Activated T-cell treated with anti-CD3 and anti-CD28 coated beads for 24 hours (primary cell): ENCODE results near the gene RAX2.

Source experiments
- DNase-seq: peaks from one replicate; pipeline ENCODE4 v3.0.0-alpha.2; 2020; ENCODE audit warnings: low read depth

RAX2 gene

DNA sequence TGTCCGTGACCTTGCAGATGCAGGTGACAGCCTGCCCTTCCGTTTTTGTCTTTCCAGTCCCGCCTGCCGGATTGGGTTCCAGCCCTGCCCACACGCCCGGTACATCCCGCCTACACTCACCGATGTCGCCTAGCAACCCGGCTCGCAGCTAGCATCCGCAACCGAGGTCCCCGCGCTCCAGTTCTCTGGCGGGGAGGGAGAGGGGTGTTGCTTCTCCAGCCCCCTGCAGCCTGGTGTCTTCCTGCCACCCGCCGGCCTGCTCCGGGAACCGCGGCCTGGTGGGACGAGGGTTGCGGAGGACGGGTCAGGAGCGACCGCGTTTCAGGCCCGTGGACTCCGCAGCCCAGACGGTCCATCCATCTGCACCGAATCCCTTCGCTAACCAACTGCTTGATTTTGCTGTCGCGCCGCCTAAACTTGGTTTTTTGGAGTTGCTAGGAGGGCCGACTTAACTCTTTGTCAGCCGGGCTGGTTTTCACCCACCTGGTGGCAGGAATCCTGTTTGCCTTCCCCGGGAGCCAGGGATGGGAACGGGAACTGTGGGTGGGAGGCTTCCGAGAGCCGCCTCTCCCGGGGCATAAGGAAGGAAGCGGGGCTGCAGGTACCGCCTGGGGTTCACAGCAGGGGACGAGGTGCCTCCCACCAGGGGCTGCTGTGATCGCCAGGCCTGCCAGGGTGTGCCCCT lies 29.5 kb upstream of the RAX2 start:
- DNase-seq: no peak

- no peak for DNase-seq
Observed at GRCh38 chr19:3800996-3801395, 29.0 kb upstream of the RAX2 start.

DNA sequence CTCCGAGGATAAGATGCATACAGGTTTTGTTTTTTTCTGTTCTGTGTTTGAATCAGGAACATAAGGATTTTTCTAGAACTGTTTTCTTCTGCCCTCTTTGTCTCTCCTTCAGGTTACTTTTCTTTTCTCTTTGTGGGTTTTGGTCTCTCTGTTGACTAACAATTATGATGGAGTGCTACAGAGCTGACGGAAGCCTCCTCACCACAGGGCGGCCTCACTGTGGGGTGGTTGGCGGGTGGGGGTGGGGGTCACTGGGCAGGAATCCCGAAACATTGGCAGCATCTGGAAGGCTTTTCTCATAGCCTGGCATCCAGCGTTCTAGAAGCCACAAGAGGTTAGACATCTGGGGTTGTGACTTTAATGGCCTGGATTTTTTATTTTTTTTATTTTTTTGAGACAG lies 26.1 kb upstream of the RAX2 start:
- DNase-seq: no peak

DNA sequence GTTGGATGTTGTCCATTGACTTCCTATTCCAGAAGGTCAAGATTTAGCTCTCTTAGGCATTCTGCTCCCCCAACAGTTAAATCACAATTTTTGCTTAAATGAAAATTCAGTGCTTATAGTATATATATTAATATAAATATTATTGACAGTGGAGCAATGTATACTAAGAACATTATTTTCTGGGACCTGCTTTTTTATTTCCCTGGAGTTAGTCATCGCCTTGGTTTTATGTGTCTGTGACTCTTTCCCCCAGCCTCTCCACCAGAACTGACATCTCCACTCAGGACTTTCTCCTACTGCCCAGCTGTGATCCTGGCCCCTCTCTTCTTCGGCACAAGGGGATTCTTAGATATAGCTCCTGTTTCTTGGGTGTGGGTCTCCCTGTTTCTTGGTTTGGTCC lies 24.3 kb upstream of the RAX2 start:
- DNase-seq: no peak

GRCh38 chr19:3793799-3794198 lies 21.8 kb upstream of the RAX2 start:
- DNase-seq: no peak

DNA sequence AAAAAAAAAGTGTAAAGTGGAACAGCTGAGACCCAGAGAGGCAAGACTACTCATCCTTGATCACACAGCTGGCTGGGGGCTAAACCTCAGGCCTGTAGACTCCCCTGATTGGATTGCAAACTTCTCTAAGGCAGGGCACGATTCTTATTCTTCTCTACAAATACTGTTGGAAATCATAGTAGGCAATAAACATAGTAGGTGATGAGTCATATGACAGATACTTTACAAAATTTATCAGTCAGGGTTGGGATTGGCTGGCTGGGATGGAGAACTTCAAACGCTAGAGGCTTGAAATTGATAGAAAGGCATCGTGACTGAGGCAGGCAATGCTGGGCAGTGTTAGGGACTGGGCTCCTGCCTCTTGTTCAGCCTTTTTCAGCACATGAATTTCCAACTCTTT lies 20.1 kb upstream of the RAX2 start:
- DNase-seq: no peak

DNA sequence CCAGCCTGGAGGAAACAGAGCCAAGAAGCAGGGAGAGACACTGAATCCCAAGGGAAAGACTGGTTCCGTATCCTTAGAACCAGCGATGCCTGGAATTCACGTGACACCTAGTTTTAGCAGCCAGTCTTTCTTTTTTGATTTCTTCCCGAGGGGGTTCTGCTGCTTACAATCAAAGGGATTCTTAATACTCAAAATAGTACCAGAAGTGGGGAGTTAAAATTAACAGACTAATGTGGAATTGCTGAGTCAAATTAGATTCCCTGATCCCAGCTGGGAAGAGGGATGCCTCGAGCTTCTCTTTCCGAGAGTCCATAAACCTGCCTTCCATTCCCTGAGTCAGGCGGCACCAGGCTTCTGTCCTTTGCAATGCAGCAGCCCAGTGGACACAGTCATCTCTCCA lies 18.9 kb upstream of the RAX2 start:
- DNase-seq: no peak

- DNase-seq: no peak
Observed at GRCh38 chr19:3790209-3790734, 18.2 kb upstream of the RAX2 start.

DNA sequence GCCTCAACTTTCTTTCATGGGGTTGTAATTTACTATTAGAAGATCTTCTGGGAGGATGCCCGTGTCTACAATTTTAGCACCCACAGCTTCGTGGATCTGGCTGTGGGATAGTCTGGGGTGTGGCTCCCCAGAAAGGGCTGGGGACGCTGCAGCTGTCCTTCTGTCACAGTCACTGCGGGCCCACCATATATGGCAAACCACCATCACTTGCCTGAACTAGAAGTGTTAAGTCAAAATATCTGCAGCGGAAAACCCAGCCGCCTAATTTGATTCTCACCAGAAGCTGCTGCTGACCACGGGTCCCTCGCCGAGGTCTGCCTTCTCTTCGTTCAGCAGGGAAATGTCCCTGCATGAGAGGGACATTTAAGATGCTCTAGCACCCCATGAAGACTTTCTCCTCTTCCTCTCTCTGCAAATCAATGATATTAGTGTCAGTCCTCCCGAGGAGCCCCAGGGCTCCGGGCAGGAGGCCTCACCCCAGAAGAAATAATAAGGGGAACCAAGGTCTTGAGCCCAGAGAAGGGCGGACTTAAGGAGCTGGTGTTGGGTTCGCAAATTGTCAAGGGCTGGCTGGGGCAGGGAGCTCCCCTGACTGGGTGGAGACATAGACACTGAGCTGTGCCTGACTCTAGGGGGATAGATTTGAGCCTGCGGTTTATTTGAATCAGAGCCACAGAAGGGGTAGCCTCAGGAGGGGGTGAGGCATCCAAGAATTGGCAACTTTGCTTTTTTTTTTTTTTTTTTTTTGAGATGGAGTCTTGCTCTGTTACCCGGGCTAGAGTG lies 17.2 kb upstream of the RAX2 start:
- DNase-seq: no peak

GRCh38 chr19:3785938-3786824 lies 14.2 kb upstream of the RAX2 start, which contains the start of gene MATK:
TSS of gene MATK (minus strand) at chr19:3786381. CDS start at chr19:3785135, 1,246 bp downstream.
- DNase-seq: peak; percentile 12

- peak; percentile 20 for DNase-seq
Observed at GRCh38 chr19:3785451-3785937, 13.5 kb upstream of the RAX2 start.

- no peak for DNase-seq
Observed at GRCh38 chr19:3784607-3785450, 12.8 kb upstream of the RAX2 start.

DNA sequence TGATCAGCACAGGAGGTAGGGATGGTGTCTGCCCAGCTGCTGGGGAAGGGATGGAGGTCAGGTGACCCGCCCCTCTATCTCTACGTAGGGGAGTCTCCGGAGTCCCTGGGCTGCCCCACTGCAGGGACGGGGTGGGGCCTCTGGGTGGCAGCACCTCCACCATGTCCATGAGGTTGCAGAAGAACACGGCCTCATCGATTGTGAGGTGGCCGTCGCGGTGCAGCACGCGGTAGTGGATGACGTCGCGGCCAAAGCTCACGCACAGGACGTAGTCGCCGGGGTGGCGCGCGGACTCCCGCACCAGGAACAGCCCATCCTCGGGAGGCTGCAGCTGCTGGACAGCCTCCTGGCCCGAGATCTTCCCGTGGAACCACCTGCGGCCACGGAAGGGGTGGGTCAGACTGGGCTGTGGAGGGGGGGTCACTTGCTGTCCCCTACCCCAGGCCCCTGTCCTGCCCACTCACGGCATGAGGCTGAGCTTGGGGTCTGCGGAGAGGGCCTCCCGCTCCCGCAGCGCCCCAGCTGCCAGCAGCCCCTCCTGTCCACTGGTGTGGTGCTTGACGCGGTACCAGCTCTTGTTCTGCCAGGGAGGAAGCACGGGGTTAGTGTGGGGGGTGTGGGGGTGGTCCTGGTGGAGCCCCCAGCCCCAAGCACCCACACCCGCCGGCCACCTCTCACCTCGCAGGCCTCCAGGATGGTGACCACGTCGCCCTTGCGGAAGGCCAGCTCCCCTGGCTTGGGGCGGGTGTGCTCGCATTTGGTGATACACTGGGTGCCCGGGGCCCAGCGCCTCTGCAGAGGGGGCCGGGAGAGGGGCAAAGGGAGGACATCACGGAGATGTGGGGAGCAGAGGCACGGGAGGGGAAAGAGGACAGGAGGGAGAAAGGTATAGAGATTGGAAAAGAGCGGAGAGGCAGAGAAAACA lies 11.9 kb upstream of the RAX2 start:
- DNase-seq: peak; percentile 27

- DNase-seq: no peak
Observed at GRCh38 chr19:3782903-3783302, 10.9 kb upstream of the RAX2 start.

GRCh38 chr19:3782330-3782729 lies 10.3 kb upstream of the RAX2 start:
- DNase-seq: no peak

DNA sequence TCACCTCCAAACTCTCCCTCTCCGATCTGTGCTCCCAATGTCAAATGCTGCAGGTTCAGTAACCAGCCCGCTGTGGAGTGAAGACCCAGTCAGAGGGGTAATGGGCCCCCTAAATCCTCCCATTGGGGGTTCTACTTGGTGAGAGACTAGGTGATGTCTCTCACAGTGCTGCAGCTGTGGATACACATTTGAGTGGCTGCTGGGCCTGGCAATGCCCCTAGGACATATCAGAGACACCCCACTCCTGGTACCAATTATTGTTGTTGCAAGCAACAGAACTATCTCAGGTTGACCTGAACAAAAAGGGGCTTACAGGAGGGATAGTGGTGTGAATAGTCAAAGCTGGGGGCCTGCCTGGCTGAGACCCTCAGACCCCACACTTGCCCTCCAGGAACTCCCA lies 9.6 kb upstream of the RAX2 start:
- DNase-seq: no peak

GRCh38 chr19:3780786-3781304 lies 8.8 kb upstream of the RAX2 start:
- DNase-seq: no peak

GRCh38 chr19:3778899-3779723 lies 7.1 kb upstream of the RAX2 start:
- no peak for DNase-seq
